ENCODE results near the gene ARHGAP28. TPM values are rescaled to one million over a fixed set of nuclear protein-coding genes. Genes with fewer than 3 reads are reported as not detected.

Gene ARHGAP28
- total RNA-seq, 1 donor from 2014 or later: 104 TPM

- no peak overlapping the region for H3K4me3 Mint-ChIP-seq
- no peak overlapping the region for H3K27ac Mint-ChIP-seq
- no peak for TF ChIP-seq CTCF (conservative IDR thresholded peaks at IDR 0.05)
- no peaks in the 10 kb centered on the region for H3K27me3 Mint-ChIP-seq
- no peak for DNase-seq (ENCODE audit: extremely low spot score, unreplicated experiment)
- H3K4me1 Mint-ChIP-seq (ENCODE audit: unreplicated experiment): no peaks in the 10 kb centered on the region
- peaks cover 6% of the 10 kb centered on the region for H3K9me3 Mint-ChIP-seq
- H3K36me3 Mint-ChIP-seq: peaks cover 59% of the 10 kb centered on the region
These were observed 120.9 kb downstream of the ARHGAP28 start for GRCh38 chr18:6850396-6850795.

- Mint-ChIP-seq H3K27ac (no peak overlapping the region), H3K4me1 (ENCODE audit: unreplicated experiment) (no peaks in the 10 kb centered on the region), H3K9me3 (peaks cover 6% of the 10 kb centered on the region), H3K4me3 (no peak overlapping the region), H3K36me3 (peaks cover 53% of the 10 kb centered on the region), H3K27me3 (no peaks in the 10 kb centered on the region)
- no peak for TF ChIP-seq CTCF (conservative IDR thresholded peaks at IDR 0.05)
- DNase-seq (ENCODE audit: extremely low spot score, unreplicated experiment): no peak
These were observed 122.0 kb downstream of the ARHGAP28 start for GRCh38 chr18:6851480-6851879.

GRCh38 chr18:6854811-6855210, 125.3 kb downstream of the ARHGAP28 start:
- H3K9me3 Mint-ChIP-seq: peaks cover 6% of the 10 kb centered on the region
- no peak for DNase-seq (ENCODE audit: extremely low spot score, unreplicated experiment)
- no peaks in the 10 kb centered on the region for H3K27me3 Mint-ChIP-seq
- H3K36me3 Mint-ChIP-seq: peaks cover 53% of the 10 kb centered on the region
- H3K4me1 Mint-ChIP-seq (ENCODE audit: unreplicated experiment): no peaks in the 10 kb centered on the region
- no peak overlapping the region for H3K4me3 Mint-ChIP-seq
- TF ChIP-seq CTCF (conservative IDR thresholded peaks at IDR 0.05): no peak
- no peak overlapping the region for H3K27ac Mint-ChIP-seq

GRCh38 chr18:6855767-6856166, 126.3 kb downstream of the ARHGAP28 start:
- no peak overlapping the region for H3K27ac Mint-ChIP-seq
- H3K4me1 Mint-ChIP-seq (ENCODE audit: unreplicated experiment): no peaks in the 10 kb centered on the region
- H3K36me3 Mint-ChIP-seq: peaks cover 55% of the 10 kb centered on the region
- no peak for DNase-seq (ENCODE audit: extremely low spot score, unreplicated experiment)
- H3K27me3 Mint-ChIP-seq: no peaks in the 10 kb centered on the region
- no peak for TF ChIP-seq CTCF (conservative IDR thresholded peaks at IDR 0.05)
- peaks cover 6% of the 10 kb centered on the region for H3K9me3 Mint-ChIP-seq
- no peak overlapping the region for H3K4me3 Mint-ChIP-seq

- H3K36me3 Mint-ChIP-seq: peaks cover 49% of the 10 kb centered on the region
- H3K27me3 Mint-ChIP-seq: no peaks in the 10 kb centered on the region
- H3K27ac Mint-ChIP-seq: no peak overlapping the region
- DNase-seq (ENCODE audit: extremely low spot score, unreplicated experiment): no peak
- no peak overlapping the region for H3K4me3 Mint-ChIP-seq
- no peak for TF ChIP-seq CTCF (conservative IDR thresholded peaks at IDR 0.05)
- no peaks in the 10 kb centered on the region for H3K4me1 Mint-ChIP-seq (ENCODE audit: unreplicated experiment)
- no peaks in the 10 kb centered on the region for H3K9me3 Mint-ChIP-seq
These were observed 127.8 kb downstream of the ARHGAP28 start for GRCh38 chr18:6857300-6857699.
